ENCODE measurements around the gene KLF12.

DNA sequence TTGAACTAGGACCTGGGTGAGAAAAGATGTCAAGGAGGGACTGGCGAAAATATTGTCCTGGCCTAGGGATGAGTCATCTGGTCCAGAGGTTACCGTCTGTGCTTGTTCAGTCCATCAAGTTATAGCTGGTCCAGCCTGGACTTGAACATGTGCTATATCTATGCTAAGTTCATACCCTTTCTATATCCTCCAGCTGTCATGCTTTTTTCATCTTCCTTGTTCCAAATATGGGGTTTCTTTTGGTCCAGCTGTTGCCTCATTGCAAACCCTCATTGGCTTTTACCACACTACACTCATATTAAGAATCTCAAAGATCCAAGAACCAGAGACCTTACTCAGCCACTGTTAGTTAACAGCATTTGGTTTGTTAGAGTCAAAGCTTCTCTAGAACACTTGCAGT, 19.1 kb upstream of the KLF12 start:
- TF ChIP-seq, protein P1, sequence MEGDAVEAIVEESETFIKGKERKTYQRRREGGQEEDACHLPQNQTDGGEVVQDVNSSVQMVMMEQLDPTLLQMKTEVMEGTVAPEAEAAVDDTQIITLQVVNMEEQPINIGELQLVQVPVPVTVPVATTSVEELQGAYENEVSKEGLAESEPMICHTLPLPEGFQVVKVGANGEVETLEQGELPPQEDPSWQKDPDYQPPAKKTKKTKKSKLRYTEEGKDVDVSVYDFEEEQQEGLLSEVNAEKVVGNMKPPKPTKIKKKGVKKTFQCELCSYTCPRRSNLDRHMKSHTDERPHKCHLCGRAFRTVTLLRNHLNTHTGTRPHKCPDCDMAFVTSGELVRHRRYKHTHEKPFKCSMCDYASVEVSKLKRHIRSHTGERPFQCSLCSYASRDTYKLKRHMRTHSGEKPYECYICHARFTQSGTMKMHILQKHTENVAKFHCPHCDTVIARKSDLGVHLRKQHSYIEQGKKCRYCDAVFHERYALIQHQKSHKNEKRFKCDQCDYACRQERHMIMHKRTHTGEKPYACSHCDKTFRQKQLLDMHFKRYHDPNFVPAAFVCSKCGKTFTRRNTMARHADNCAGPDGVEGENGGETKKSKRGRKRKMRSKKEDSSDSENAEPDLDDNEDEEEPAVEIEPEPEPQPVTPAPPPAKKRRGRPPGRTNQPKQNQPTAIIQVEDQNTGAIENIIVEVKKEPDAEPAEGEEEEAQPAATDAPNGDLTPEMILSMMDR (IDR thresholded peaks at IDR 0.05; ENCODE audit: insufficient read depth, low read length, poor library complexity, severe bottlenecking) = no peak
- no peak for TF ChIP-seq EZH2phosphoT487 (conservative IDR thresholded peaks at IDR 0.05; ENCODE audit: low read length)

All from SU-DHL-6 (cell line).